ENCODE measurements around the gene APOL4. TPM values are rescaled to one million over a fixed set of nuclear protein-coding genes. Genes with fewer than 3 reads are reported as not detected.
"Not testable (repeated sequence)": the region's sequence is repeated elsewhere in the genome, so short reads cannot be mapped to it uniquely, and the experiment has no call there.

APOL4 gene
- total and polyA plus RNA-seq, 5 experiments from 2014 or later, result not detected

DNA sequence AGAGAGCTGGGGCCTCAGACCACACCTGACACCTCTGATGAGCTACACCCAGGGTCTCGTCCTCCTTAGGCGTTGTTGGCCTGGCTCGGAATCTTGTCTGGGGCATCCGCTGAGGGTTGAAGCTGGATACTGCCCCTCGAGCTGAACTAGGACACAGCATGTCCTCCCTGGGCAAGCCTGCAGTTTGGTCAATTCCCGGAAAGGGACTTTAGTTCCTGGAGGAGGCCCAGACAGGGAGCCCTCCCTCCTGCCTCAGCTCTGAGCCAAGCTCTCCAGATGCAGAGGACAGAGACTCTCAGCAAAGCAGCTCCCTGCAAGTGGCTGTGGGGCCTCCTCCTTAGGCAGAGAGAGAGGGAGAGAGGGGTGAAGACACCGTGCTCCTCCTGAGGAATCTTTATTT is 45.9 kb downstream of the APOL4 start:
- no peaks in the 10 kb centered on the region for H3K27me3 Mint-ChIP-seq
- peak overlapping the region; percentile 96 to 99 (median 98) for H3K27ac Mint-ChIP-seq
- POLR2A ChIA-PET, result interaction anchor here (0.6 to 1.1 kb wide), 3 partner anchors 9 to 11 kb away, joined by 3 to 4 read pairs (median 3); no protein-coding TSS in a partner anchor
- ATAC-seq (no peak), DNase-seq (no peak)
- H3K36me3 Mint-ChIP-seq, result peaks cover 17 to 50% (median 39%) of the 10 kb centered on the region in 3 donors
- peaks cover 60 to 96% (median 91%) of the 10 kb centered on the region in 4 donors for H3K4me1 Mint-ChIP-seq
- peak overlapping the region; percentile 89 to 98 (median 94) for H3K4me3 Mint-ChIP-seq
- peaks cover 0 to 10% (median 0%) of the 10 kb centered on the region in 9 donors for H3K9me3 Mint-ChIP-seq

DNA sequence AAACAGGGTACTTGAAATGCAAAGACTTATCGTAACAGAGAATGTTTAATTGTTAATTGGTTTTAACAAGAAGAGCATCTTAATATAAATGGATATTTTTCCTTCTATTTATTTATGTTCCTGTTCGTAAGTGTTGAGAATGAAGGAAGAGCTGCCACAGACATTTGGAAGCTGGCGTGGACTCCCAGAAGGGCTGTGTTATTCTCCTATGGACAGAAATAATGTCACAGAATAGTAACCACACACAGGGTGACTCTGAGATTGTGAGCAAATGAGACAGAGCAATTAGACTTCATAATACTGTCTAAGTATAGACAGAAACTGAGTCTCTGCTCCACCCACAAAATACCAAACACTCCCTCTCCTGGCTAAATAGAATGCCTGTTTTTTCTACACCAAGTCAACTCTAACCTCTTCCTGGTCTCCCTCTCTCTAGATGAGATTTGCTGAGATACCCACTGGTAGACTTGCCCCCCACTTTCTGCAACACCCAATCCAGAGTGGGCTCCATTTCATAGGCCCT is 47.1 kb downstream of the APOL4 start:
- Mint-ChIP-seq H3K36me3 (peaks cover 11 to 61% (median 39%) of the 10 kb centered on the region in 3 donors), H3K9me3 (peaks cover 0 to 10% (median 0%) of the 10 kb centered on the region in 9 donors), H3K27ac (peak overlapping the region; percentile 96 to 99 (median 98)), H3K4me3 (peak overlapping the region; percentile 89 to 98 (median 94)), H3K4me1 (peaks cover 58 to 97% (median 94%) of the 10 kb centered on the region in 4 donors), H3K27me3 (no peaks in the 10 kb centered on the region)
- DNase-seq (no peak), ATAC-seq (no peak)
- POLR2A ChIA-PET, result interaction anchor here (1.3 kb wide), 1 partner anchor 8 kb away, joined by 3 read pairs; no protein-coding TSS in a partner anchor

DNA sequence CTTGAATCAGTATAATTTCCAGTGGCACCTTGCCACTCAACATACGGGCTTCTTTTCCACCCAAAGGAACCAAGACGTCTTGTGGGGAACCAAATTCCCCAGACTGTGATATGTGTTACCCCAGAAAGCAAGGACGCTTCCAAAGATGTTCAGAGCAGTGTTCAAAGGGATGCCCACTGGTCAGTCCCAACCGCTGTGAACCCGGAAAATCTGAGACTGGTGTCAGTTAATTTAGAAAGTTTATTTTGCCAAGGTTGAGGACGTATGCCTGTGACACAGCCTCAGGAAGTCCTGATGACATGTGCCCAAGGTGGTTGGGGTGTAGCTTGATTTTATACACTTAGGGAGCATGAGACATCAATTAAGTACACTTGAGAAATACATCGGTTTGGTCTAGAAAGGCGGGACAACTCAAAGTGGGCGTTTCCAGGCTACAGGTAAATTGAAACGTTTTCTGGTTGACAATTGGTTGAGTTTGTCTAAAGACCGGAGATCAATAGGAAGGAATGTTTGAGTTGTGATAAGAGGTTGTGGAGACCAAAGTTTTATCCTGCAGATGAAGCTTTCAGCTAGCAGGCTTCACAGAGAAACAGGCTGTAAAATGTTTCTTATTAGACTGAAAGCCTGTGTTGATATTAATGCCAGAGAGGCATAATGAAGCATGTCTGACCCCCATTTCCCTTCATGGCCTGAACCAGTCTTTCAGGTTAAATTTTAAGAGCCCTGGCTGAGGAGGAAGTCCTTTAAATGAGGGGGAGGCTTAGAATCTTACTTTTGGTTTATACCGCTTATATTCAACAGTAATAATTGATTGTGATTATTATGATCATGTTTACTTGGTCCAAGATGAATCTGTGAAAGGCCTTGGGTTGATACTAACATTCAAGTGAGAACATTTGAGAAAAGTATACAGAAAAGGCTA is 47.8 kb downstream of the APOL4 start:
- POLR2A ChIA-PET, result interaction anchor here (0.6 to 1.3 kb wide), 4 partner anchors 9 to 226 kb away, joined by 3 to 4 read pairs (median 4); no protein-coding TSS in a partner anchor
- Mint-ChIP-seq H3K36me3 (peaks cover 8 to 68% (median 35%) of the 10 kb centered on the region in 3 donors), H3K4me3 (peak overlapping the region; percentile 28 to 98 (median 94)), H3K27ac (peak overlapping the region; percentile 93 to 99 (median 98)), H3K9me3 (peaks cover 0 to 10% (median 0%) of the 10 kb centered on the region in 9 donors), H3K4me1 (peaks cover 54 to 97% (median 91%) of the 10 kb centered on the region in 4 donors), H3K27me3 (no peaks in the 10 kb centered on the region)
- ATAC-seq, result no peak
- no peak for DNase-seq

DNA sequence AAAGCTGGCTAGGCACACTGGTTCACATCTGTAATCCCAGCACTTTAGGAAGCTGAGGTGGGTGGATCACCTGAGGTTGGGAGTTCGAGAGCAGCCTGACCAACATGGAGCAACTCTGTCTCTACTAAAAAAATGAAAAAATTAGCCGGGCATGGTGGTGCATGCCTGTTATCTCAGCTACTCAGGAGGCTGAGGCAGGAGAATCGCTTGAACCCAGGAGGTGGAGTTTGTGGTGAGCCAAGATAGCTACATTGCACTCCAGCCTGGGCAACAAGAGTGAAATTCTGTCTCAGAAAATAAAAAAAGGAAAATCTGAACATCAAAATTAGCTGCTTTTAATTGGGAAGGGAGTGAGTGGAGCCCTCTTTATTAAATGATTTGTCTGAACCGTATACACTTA is 48.8 kb downstream of the APOL4 start:
- not testable (repeated sequence) for ATAC-seq, H3K27me3 Mint-ChIP-seq, H3K9me3 Mint-ChIP-seq, DNase-seq
- peak overlapping the region; percentile 49 to 99 (median 98) for H3K27ac Mint-ChIP-seq
- POLR2A ChIA-PET, result interaction anchor here (0.6 to 1.3 kb wide), 8 partner anchors 8 to 503 kb away, joined by 3 to 6 read pairs (median 4); partner anchors contain the start of gene APOL3
- H3K36me3 Mint-ChIP-seq, result peaks cover 8 to 75% (median 41%) of the 10 kb centered on the region in 3 donors
- H3K4me1 Mint-ChIP-seq, result peaks cover 55 to 96% (median 94%) of the 10 kb centered on the region in 4 donors
- H3K4me3 Mint-ChIP-seq, result peak overlapping the region in 7 of 10 donors; percentile 20 to 98 (median 60)

DNA sequence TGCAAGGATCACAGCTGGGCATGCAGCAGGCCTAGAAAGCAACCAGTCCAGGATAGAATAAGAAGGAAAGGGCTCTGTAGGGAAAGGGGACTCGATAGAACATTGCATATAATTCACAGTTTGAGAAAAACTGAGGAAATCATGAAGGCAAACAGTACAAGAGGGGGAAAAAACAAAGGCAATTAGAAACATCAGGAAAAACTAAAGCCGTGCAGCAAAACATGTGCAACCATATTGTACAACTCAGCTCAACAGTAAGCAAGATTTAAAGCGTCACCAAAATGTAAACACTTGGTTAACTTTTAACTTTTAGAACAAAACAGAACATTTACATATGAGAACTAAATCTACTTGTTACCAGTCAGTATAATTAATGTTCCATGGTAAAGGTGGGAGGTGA is 49.5 kb downstream of the APOL4 start:
- Mint-ChIP-seq H3K4me3 (peak overlapping the region in 8 of 10 donors; percentile 57 to 94 (median 62)), H3K36me3 (peaks cover 8 to 80% (median 37%) of the 10 kb centered on the region in 3 donors), H3K4me1 (peaks cover 51 to 96% (median 93%) of the 10 kb centered on the region in 4 donors), H3K9me3 (peaks cover 0 to 10% (median 0%) of the 10 kb centered on the region in 9 donors), H3K27ac (peak overlapping the region; percentile 75 to 99 (median 96)), H3K27me3 (no peaks in the 10 kb centered on the region)
- DNase-seq (no peak), ATAC-seq (no peak)
- POLR2A ChIA-PET, result interaction anchor here (0.7 to 1.9 kb wide), 4 partner anchors 14 to 113 kb away, joined by 3 to 6 read pairs (median 4); no protein-coding TSS in a partner anchor

DNA sequence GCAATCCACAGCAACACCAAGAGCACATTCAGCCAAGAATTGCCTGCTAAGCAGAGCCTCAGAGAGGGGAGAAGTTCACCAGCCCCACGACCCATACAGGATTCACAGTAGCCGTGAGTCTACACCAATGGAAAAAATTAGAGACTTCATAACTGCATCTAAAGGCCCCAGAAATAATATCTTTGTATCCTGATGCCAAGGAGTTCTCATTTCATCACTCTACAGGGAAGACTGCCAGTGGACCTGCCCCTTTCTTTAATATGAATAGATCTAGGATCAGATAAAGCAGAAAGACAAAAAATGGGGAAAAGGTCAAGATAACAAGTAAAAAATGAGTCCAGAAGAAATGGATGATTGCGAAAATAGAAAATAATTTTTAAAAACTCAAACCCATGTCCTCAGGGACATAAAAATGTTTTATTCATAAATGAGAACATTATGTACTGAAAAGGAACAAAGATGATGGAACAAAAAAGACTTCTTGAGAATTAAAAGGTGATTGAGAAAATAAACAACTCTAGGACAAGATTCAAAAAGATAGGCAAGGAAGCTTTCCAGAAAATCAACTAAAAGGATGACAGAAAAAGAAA is 50.5 kb downstream of the APOL4 start:
- H3K4me3 Mint-ChIP-seq, result peak overlapping the region in 8 of 10 donors; percentile 27 to 94 (median 60)
- peaks cover 0 to 10% (median 0%) of the 10 kb centered on the region in 9 donors for H3K9me3 Mint-ChIP-seq
- H3K27ac Mint-ChIP-seq, result peak overlapping the region; percentile 6 to 99 (median 90)
- no peaks in the 10 kb centered on the region for H3K27me3 Mint-ChIP-seq
- peaks cover 41 to 92% (median 88%) of the 10 kb centered on the region in 4 donors for H3K4me1 Mint-ChIP-seq
- ATAC-seq (no peak), DNase-seq (no peak)
- H3K36me3 Mint-ChIP-seq, result peaks cover 8 to 81% (median 35%) of the 10 kb centered on the region in 3 donors
- POLR2A ChIA-PET, result interaction anchor here (1.3 to 1.9 kb wide), 2 partner anchors 15 to 19 kb away, joined by 4 read pairs; no protein-coding TSS in a partner anchor

DNA sequence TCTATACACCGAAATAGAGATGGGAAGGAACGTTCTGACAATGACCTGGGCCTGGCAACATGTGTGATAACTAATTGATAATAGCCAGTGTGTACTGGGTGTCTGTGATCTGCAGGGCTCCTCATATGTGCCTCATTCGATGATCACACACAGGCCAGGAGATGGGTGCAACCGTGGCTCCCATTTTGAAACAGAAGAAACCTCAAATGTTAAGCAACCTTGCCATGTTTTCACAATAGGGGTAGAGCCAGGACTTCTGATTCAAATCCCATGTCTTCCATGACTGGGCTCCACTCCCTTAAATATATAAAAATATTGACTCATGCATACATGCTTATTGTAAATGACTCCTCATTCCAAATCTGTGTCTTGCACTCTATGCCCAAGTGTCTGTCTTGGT is 52.2 kb downstream of the APOL4 start:
- POLR2A ChIA-PET, result no interaction called here
- ATAC-seq (no peak), DNase-seq (no peak)
- Mint-ChIP-seq H3K27ac (peak overlapping the region; percentile 6 to 98 (median 62)), H3K36me3 (peaks cover 13 to 84% (median 30%) of the 10 kb centered on the region in 3 donors), H3K27me3 (no peaks in the 10 kb centered on the region), H3K9me3 (peaks cover 0 to 10% (median 0%) of the 10 kb centered on the region in 9 donors), H3K4me3 (no peak overlapping the region), H3K4me1 (peaks cover 35 to 87% (median 80%) of the 10 kb centered on the region in 4 donors)

DNA sequence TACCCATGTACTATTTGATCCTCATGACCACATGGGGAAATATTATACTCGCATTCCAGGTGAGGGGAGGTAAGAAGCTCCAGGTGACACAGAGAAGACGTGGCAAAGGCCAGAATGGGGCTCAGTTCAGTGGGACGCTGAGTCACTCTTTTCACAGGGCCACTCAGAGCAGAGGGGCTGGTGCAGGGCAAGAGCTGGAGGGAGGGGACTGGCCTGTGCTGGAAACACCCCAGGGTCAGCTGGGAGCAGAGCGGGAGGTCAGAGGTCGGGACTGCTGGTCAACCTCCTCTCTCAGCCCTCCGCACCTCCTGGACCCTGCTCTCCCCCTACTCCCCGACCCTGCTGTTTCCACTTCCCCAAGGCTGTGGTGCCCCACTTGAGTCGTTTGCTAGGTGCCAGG is 53.2 kb downstream of the APOL4 start:
- ATAC-seq, result no peak
- H3K4me3 Mint-ChIP-seq, result peak overlapping the region in 1 of 10 donors; percentile 14
- POLR2A ChIA-PET, result no interaction called here

DNA sequence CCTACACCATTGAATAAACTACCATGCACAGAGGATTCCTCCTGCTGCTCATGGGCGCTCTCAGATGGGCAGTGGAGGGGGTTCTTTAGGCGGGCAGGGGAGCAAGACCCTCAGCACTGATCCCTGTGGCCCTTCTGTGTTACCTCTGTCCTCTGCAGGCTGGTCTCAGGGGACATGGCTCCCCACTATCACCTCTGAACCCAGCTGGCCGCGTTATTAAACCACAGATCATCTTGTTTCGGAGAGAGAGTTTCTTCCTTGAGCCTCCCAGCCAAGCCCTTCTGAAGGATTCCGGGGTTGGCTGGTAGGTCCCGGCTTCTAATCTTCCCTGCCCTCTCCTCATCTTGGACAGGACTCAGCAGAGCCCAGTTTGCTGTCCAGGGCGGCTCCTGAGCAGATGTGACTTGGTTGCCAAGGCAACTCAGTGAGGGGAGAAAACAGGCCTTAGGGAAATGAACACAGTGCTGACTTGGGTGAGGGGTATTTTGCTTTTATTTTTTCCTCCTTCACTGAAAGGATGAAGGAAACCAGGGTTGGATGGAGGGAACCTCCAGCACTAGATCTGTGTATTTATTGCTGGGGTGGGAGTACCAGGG is 54.3 kb downstream of the APOL4 start:
- no peak overlapping the region for H3K4me3 Mint-ChIP-seq
- DNase-seq, result no peak
- H3K27ac Mint-ChIP-seq, result peak overlapping the region; percentile 55 to 98 (median 79)
- no peaks in the 10 kb centered on the region for H3K27me3 Mint-ChIP-seq
- peaks cover 31 to 89% (median 70%) of the 10 kb centered on the region in 4 donors for H3K4me1 Mint-ChIP-seq
- H3K36me3 Mint-ChIP-seq, result peaks cover 13 to 93% (median 30%) of the 10 kb centered on the region in 3 donors
- ATAC-seq, result no peak
- peaks cover 0 to 10% (median 0%) of the 10 kb centered on the region in 9 donors for H3K9me3 Mint-ChIP-seq
- POLR2A ChIA-PET, result no interaction called here

More for the DNA sequence above, 53.2 kb downstream of the APOL4 start:
- peak overlapping the region; percentile 44 to 98 (median 79) for H3K27ac Mint-ChIP-seq
- H3K4me1 Mint-ChIP-seq, result peaks cover 26 to 88% (median 73%) of the 10 kb centered on the region in 4 donors
- H3K36me3 Mint-ChIP-seq, result peaks cover 13 to 88% (median 28%) of the 10 kb centered on the region in 3 donors
- peaks cover 0 to 10% (median 0%) of the 10 kb centered on the region in 9 donors for H3K9me3 Mint-ChIP-seq
- no peak for DNase-seq
- H3K27me3 Mint-ChIP-seq, result no peaks in the 10 kb centered on the region

DNA sequence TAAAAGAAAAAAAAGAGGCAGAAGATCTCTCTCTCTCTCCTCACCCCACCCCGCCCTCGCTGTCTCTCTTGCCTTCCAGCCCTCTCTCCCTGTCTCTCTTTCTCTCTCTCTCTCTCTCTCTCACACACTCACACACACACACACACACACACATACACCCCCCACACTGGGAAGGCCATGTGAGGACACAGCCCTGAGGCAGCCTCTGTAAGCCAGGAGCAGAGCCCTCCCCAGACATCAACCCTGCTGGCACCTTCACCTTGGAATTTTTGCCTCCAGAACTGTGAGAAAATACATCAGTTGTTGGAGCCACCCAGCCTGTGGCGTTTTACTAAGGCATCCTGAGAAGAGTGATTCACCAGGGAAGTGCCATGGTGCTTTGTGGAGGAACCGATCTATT is 55.7 kb downstream of the APOL4 start:
- Mint-ChIP-seq H3K4me3 (no peak overlapping the region), H3K27me3 (no peaks in the 10 kb centered on the region), H3K4me1 (peaks cover 23 to 80% (median 62%) of the 10 kb centered on the region in 4 donors), H3K36me3 (peaks cover 10 to 92% (median 25%) of the 10 kb centered on the region in 3 donors), H3K9me3 (no peaks in the 10 kb centered on the region), H3K27ac (peak overlapping the region; percentile 41 to 98 (median 86))
- POLR2A ChIA-PET, result no interaction called here
- no peak for ATAC-seq
- no peak for DNase-seq

DNA sequence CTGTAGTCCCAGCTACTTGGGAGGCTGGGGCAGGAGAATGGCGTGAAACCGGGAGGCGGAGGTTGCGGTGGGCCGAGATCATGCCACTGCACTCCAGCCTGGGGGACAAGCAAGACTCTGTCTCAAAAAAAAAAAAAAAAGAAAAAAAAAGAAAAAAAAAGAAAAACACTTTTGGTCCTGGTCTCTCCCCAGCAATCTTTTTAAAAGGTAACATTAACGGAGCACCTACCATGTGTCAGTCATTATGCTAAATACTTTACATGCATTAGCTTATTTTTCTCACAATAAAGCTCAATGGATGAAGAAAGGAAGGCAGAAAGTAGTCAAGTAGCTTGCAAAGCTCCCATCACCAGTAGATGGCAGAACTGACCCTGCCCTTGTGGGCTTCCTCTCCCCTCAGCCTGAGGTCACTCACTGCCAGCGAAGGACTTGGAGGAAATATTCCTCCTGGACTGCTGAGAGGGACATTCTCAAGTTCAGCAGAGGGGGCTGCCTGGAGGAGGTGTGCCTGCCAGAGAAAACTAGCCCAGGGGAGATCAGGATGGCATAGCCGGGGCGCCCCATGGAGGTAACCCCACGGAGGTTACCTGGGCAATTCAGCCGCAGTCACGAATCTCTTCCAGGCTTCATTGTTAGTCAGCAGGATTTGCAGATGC is 56.6 kb downstream of the APOL4 start:
- Mint-ChIP-seq H3K9me3 (no peaks in the 10 kb centered on the region), H3K4me1 (peaks cover 23 to 73% (median 56%) of the 10 kb centered on the region in 4 donors), H3K4me3 (peak overlapping the region in 1 of 10 donors; percentile 5), H3K27ac (peak overlapping the region; percentile 63 to 98 (median 85)), H3K36me3 (peaks cover 10 to 92% (median 31%) of the 10 kb centered on the region in 3 donors), H3K27me3 (no peaks in the 10 kb centered on the region)
- DNase-seq (peak in 5 of 10 donors; percentile 27 to 49 (median 45)), ATAC-seq (peak; percentile 69 to 79)
- POLR2A ChIA-PET, result interaction anchor here (0.7 to 0.9 kb wide), 3 partner anchors 11 to 94 kb away, joined by 3 to 6 read pairs (median 4); partner anchors contain the start of gene APOL2

Measured in naive thymus-derived CD8-positive, alpha-beta T cell (primary cell).